Measurements from ENCODE around the gene DGLUCY.

The DGLUCY gene, protein sequence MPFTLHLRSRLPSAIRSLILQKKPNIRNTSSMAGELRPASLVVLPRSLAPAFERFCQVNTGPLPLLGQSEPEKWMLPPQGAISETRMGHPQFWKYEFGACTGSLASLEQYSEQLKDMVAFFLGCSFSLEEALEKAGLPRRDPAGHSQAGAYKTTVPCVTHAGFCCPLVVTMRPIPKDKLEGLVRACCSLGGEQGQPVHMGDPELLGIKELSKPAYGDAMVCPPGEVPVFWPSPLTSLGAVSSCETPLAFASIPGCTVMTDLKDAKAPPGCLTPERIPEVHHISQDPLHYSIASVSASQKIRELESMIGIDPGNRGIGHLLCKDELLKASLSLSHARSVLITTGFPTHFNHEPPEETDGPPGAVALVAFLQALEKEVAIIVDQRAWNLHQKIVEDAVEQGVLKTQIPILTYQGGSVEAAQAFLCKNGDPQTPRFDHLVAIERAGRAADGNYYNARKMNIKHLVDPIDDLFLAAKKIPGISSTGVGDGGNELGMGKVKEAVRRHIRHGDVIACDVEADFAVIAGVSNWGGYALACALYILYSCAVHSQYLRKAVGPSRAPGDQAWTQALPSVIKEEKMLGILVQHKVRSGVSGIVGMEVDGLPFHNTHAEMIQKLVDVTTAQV

DNA sequence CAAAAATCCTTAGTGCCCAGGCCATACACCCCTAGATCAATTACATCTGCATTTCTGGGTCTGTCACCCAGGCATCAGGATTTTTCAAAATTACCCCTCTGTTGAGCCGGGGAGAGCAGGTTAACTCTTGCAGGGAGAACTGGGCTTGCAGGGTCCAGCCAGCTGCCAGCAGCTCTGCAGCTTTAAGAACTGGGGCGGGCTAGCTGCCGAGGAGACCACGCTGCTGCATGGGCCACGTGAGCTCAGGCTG is at the start of gene DGLUCY:
Gene DGLUCY, plus strand, starts transcription at position 245 of the 250 bp plus-strand sequence. CDS start 46,222 bp downstream, outside the sequence.
- H3K27ac ChIP-seq: peak within 1 kb of the TSS; percentile 64
- TF ChIP-seq, protein P1, sequence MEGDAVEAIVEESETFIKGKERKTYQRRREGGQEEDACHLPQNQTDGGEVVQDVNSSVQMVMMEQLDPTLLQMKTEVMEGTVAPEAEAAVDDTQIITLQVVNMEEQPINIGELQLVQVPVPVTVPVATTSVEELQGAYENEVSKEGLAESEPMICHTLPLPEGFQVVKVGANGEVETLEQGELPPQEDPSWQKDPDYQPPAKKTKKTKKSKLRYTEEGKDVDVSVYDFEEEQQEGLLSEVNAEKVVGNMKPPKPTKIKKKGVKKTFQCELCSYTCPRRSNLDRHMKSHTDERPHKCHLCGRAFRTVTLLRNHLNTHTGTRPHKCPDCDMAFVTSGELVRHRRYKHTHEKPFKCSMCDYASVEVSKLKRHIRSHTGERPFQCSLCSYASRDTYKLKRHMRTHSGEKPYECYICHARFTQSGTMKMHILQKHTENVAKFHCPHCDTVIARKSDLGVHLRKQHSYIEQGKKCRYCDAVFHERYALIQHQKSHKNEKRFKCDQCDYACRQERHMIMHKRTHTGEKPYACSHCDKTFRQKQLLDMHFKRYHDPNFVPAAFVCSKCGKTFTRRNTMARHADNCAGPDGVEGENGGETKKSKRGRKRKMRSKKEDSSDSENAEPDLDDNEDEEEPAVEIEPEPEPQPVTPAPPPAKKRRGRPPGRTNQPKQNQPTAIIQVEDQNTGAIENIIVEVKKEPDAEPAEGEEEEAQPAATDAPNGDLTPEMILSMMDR (conservative IDR thresholded peaks at IDR 0.05): no peak
- no peak for TF ChIP-seq ZFX (IDR thresholded peaks at IDR 0.05)

DNA sequence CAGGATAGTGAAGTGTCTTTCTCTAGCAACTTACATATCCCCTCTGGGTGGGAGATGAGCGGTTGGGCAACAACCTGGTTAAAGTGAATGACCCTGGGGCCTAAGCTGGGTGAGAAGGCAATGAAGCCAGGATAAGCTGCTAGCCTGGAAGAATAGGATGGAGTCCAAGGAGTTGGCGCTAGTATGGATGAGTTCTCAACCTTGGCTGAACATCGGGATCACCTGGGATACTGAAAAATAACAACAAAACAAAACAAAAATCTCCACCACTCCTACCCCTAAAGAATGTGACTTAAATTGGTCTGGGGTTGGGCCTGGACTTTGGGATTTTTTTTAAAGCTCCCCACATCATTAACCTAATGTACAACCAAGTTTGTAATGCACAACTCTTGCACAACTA is 48.6 kb upstream of the DGLUCY start:
- no peak for TF ChIP-seq ZFX (IDR thresholded peaks at IDR 0.05)
- TF ChIP-seq, protein P1 (conservative IDR thresholded peaks at IDR 0.05): no peak
- no peak overlapping the region for H3K27ac ChIP-seq

DNA sequence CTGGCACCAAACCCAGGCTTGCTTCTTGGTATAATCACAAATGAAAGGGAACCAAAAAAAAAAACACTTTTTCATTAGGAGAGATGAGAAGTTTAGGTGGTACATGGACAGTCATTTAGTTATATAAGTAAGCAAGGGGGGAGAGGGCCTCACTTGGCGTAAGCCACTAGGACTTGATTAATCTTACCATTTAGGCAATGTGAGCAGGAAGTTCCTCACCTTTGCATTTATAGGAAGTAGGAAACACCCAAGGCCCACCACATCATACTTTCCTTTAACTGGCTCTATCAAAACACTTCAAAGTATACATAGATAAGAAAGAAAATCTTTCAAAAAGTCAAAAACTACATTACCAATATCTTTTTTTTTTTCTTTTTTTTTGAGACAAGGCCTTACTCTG is 46.7 kb upstream of the DGLUCY start:
- no peak overlapping the region for H3K27ac ChIP-seq
- TF ChIP-seq, protein P1 (conservative IDR thresholded peaks at IDR 0.05): no peak

GRCh38 chr14:91068642-91069041 is 45.2 kb upstream of the DGLUCY start:
- H3K27ac ChIP-seq: no peak overlapping the region
- no peak for TF ChIP-seq ZFX (IDR thresholded peaks at IDR 0.05)
- TF ChIP-seq, protein P1 (conservative IDR thresholded peaks at IDR 0.05): no peak

DNA sequence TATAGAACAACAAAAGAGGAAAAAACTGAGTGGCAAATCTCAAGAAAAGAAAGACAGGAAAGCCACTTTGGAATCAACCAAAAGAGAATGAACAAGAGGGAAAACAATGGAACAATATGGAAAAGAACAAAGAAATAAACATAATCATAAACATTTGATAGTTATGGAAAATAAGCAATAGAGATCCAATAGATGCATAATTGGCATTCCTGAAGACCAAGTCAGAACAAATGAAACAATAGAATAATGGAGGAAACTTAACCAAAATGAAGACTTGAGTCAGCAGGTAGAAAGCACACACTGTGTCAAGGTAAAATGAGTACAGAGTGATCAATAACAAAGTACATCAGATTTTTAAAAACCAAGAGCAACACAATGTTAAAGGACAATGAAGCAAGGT is 43.3 kb upstream of the DGLUCY start:
- no peak overlapping the region for H3K27ac ChIP-seq
- TF ChIP-seq, protein P1 (conservative IDR thresholded peaks at IDR 0.05): no peak
- no peak for TF ChIP-seq ZFX (IDR thresholded peaks at IDR 0.05)

DNA sequence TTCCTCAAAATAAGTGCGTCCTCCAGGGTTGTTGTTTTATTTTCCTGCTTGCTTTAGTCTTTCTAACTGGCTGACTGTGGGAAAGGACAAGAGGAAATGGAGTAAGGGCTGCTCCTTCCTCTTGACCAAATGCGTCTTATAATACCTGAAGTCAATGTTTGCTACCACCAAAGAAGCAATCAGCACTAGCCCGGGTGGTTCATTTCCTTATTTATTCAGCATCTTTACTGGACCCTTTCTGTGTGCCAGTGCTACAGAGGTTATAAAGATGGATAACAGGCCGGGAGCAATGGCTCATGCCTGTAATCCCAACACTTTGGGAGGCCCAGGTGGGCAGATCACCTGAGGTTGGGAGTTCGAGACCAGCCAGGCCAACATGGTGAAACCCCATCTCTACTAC is 38.3 kb upstream of the DGLUCY start:
- no peak overlapping the region for H3K27ac ChIP-seq
- no peak for TF ChIP-seq ZFX (IDR thresholded peaks at IDR 0.05)
- TF ChIP-seq, protein P1 (conservative IDR thresholded peaks at IDR 0.05): no peak

DNA sequence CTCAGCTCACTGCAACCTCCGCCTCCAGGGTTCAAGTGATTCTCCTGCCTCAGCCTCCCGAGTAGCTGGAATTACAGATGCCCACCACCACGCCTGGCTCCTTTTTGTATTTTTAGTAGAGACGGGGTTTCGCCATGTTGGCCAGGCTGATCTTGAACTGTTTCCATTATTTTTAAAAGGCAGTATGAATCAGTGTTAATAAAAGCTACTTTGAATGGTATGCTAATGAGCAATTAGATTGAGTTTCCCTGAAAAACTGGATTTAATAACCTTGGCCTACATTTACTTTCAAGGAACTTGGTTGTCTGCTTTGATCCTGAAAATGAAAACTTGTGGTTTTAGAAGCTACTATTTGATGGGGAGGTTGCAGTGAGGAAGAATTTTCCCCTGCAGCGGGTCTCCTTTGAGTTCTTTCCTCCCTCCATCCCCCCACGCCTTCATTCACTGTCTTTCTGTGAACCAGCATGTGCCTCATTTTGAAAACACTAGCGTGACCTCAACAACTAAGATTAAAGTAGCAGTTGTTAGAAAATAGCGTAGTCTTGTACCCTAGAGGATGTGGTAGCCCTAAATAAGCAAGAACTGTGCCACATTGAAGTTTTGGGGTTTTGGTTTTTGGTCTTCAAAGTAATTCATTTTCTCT is 35.7 kb upstream of the DGLUCY start:
- H3K27ac ChIP-seq: no peak overlapping the region
- TF ChIP-seq ZFX (IDR thresholded peaks at IDR 0.05): no peak
- TF ChIP-seq, protein P1 (conservative IDR thresholded peaks at IDR 0.05): no peak
